Ureter (tissue), 1 donor: ENCODE measurements around the gene INPP4A. TPM values are rescaled to one million over a fixed set of nuclear protein-coding genes. Genes with fewer than 3 reads are reported as not detected.
"Not testable (repeated sequence)": the region's sequence is repeated elsewhere in the genome, so short reads cannot be mapped to it uniquely, and the experiment has no call there.

Experiments
- DNase-seq: peaks from one replicate; pipeline ENCODE4 v3.0.0-alpha.2; 2020; ENCODE audit warnings: low spot score
- total RNA-seq: library from RNA; stranded (reverse); gene quantifications from one replicate; pipeline ENCODE4 v1.2.4, GENCODE V29; 2023
- donor health status: DM: yes; HTN: yes; CAD: no.

Gene INPP4A
- total RNA-seq, 1 donor from 2014 or later = 80.6 TPM

GRCh38 chr2:98585386-98585785 lies 140.7 kb downstream of the INPP4A start:
- no peak for DNase-seq

GRCh38 chr2:98586551-98587140 lies 142.0 kb downstream of the INPP4A start:
- DNase-seq = no peak

GRCh38 chr2:98588880-98589431 lies 144.3 kb downstream of the INPP4A start:
- DNase-seq = no peak

GRCh38 chr2:98589489-98589888 lies 144.8 kb downstream of the INPP4A start:
- no peak for DNase-seq

- DNase-seq = no peak
These were observed 147.9 kb downstream of the INPP4A start for GRCh38 chr2:98592565-98592964.

GRCh38 chr2:98594665-98595064 lies 150.0 kb downstream of the INPP4A start:
- DNase-seq = not testable (repeated sequence)

- DNase-seq = no peak
These were observed 154.2 kb downstream of the INPP4A start for GRCh38 chr2:98598781-98599428.

GRCh38 chr2:98601532-98602132 lies 157.0 kb downstream of the INPP4A start:
- no peak for DNase-seq

GRCh38 chr2:98604547-98604946 lies 159.9 kb downstream of the INPP4A start:
- no peak for DNase-seq

- DNase-seq = no peak
These were observed 160.4 kb downstream of the INPP4A start for GRCh38 chr2:98605076-98605475.

GRCh38 chr2:98606431-98606830 lies 161.8 kb downstream of the INPP4A start:
- no peak for DNase-seq

GRCh38 chr2:98607104-98607503 lies 162.4 kb downstream of the INPP4A start:
- DNase-seq = no peak

GRCh38 chr2:98607741-98608115 lies 163.1 kb downstream of the INPP4A start:
- DNase-seq = no peak

- DNase-seq = peak; percentile 90
These were observed 163.7 kb downstream of the INPP4A start, which contains the start of the genes COA5 and UNC50 for GRCh38 chr2:98608116-98608961. Gene COA5, minus strand, starts transcription at chr2:98608512. Its CDS starts 107 bp downstream, at chr2:98608405. Gene UNC50, plus strand, starts transcription at chr2:98608589. Its CDS starts 1,171 bp downstream, at chr2:98609760.

- DNase-seq = no peak
These were observed 164.4 kb downstream of the INPP4A start for GRCh38 chr2:98608962-98609604.

- no peak for DNase-seq
These were observed 169.5 kb downstream of the INPP4A start for GRCh38 chr2:98614024-98614739.

GRCh38 chr2:98615481-98615880 lies 170.8 kb downstream of the INPP4A start:
- DNase-seq = no peak

- no peak for DNase-seq
These were observed 172.5 kb downstream of the INPP4A start for GRCh38 chr2:98617149-98617548.

GRCh38 chr2:98623657-98624056 lies 179.0 kb downstream of the INPP4A start:
- DNase-seq = no peak

- no peak for DNase-seq
These were observed 187.7 kb downstream of the INPP4A start for GRCh38 chr2:98632351-98632750.
